ENCODE results near the gene TYW1.

GRCh38 chr7:67209256-67209655 lies 212.6 kb downstream of the TYW1 start:
- TF ChIP-seq CTCF (IDR thresholded peaks at IDR 0.05): no peak
- no peak for TF ChIP-seq POLR2A (IDR thresholded peaks at IDR 0.05)
